ENCODE results near the gene SUGCT.
"Not testable (repeated sequence)": the region's sequence is repeated elsewhere in the genome, so short reads cannot be mapped to it uniquely, and the experiment has no call there.

The SUGCT gene

GRCh38 chr7:40134428-40135316, at the start of gene SUGCT, which contains the start of gene MPLKIP:
Gene SUGCT, plus strand, starts transcription at chr7:40135005.
Gene MPLKIP, minus strand, starts transcription at chr7:40134622. Its CDS starts 55 bp downstream, at chr7:40134567.
- peak; percentile 78 to 87 for DNase-seq

GRCh38 chr7:40092182-40092581, 42.6 kb upstream of the SUGCT start:
- no peak for DNase-seq

GRCh38 chr7:40093631-40094350, 41.0 kb upstream of the SUGCT start:
- no peak for DNase-seq

- no peak for DNase-seq
Observed at GRCh38 chr7:40095230-40095629, 39.6 kb upstream of the SUGCT start.

- no peak for DNase-seq
Observed at GRCh38 chr7:40095695-40096327, 39.0 kb upstream of the SUGCT start.

GRCh38 chr7:40097728-40098127, 37.1 kb upstream of the SUGCT start:
- DNase-seq: no peak

- DNase-seq: no peak
Observed at GRCh38 chr7:40098810-40099209, 36.0 kb upstream of the SUGCT start.

GRCh38 chr7:40099837-40100236, 35.0 kb upstream of the SUGCT start:
- DNase-seq: no peak

- DNase-seq: no peak
Observed at GRCh38 chr7:40101201-40101600, 33.6 kb upstream of the SUGCT start.

- no peak for DNase-seq
Observed at GRCh38 chr7:40102897-40103296, 31.9 kb upstream of the SUGCT start.

- DNase-seq: no peak
Observed at GRCh38 chr7:40105879-40106473, 28.8 kb upstream of the SUGCT start.

- no peak for DNase-seq
Observed at GRCh38 chr7:40115936-40116335, 18.9 kb upstream of the SUGCT start.

GRCh38 chr7:40117199-40117598, 17.6 kb upstream of the SUGCT start:
- not testable (repeated sequence) for DNase-seq

- DNase-seq: not testable (repeated sequence)
Observed at GRCh38 chr7:40118201-40118600, 16.6 kb upstream of the SUGCT start.

GRCh38 chr7:40120020-40120419, 14.8 kb upstream of the SUGCT start:
- no peak for DNase-seq

GRCh38 chr7:40122100-40122939, 12.5 kb upstream of the SUGCT start:
- not testable (repeated sequence) for DNase-seq

GRCh38 chr7:40122940-40123254, 11.9 kb upstream of the SUGCT start:
- DNase-seq: no peak

- DNase-seq: no peak
Observed at GRCh38 chr7:40133561-40134427, 1.0 kb upstream of the SUGCT start.

GRCh38 chr7:40135317-40135610, 459 bp downstream of the SUGCT start:
- DNase-seq: peak in 1 of 2 experiments; percentile 31

GRCh38 chr7:40137563-40137962, 2.8 kb downstream of the SUGCT start:
- DNase-seq: no peak

GRCh38 chr7:40138973-40139372, 4.2 kb downstream of the SUGCT start:
- no peak for DNase-seq
